Fibroblast of skin of right biceps (primary cell): ENCODE results near the gene OR12D1.
"Not testable (repeated sequence)": the region's sequence is repeated elsewhere in the genome, so short reads cannot be mapped to it uniquely, and the experiment has no call there.

Experiments
- DNase-seq: peaks from one replicate; pipeline ENCODE4 v3.0.0-alpha.2; 2013

The OR12D1 gene

DNA sequence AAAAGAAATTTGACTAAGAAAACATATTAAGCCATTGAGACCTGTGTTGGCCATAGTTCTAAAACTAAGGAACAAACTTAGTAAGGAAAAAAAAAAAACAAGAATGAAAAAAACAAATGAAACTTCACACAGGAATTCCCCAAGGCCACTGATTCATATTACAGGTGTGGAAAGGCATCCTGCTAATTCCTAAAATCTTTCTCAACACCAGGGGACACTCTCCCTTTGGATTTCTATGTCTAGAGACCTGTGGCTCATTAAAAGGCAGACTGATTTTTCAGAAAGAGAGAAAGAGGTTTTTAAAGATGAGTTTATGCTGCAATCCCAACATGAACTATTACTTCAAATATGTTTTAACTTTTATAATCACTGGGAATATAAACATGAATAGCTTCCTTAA lies at the start of gene OR12D1:
TSS of gene OR12D1 (plus strand) at position 341 of the 400 bp plus-strand sequence.
- DNase-seq, result no peak

DNA sequence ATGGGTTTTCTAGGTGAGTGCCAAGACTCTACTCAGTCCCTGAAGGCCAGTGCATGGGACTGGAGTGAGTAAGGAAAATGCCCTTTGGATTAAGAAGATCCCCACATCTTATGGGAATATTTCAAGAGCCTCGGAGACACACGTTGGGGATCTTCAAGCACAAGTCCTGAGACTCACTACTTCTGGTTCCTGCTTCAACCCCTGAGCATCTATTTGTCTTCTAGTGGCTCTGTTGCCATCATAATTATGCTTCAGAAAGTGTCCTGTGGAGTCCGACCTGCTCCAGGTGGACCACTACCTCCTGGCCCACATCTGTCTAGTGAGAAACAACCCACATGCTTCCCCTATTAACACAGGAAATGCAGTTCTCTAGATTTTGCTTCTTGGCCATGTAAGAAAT lies 46.0 kb upstream of the OR12D1 start, which contains the start of gene OR5V1:
TSS of gene OR5V1 (minus strand) at position 101 of the 400 bp plus-strand sequence. CDS start 12,670 bp downstream, outside the sequence.
- no peak for DNase-seq

DNA sequence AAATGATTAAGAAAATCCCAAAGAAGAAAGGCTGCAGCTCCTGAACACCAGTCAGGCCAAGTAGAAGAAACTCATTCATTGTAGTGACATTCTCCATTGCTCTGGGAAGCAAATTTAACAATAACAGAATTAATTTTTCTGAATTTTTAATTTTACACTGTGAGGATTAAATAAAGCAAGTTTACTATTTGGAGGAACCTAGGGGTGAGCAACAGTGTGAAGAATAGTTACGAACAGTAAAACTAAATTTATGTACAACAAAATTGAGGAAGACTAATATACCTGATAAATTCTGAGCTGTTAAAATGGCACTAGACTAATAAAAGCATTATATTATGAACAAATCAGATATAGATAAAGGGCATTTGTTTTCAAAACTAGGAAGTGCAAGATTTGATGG lies 39.5 kb upstream of the OR12D1 start, which contains the start of gene OR12D3:
TSS of gene OR12D3 (minus strand) at position 101 of the 400 bp plus-strand sequence. CDS start at position 97, 4 bp downstream.
- DNase-seq, result no peak

DNA sequence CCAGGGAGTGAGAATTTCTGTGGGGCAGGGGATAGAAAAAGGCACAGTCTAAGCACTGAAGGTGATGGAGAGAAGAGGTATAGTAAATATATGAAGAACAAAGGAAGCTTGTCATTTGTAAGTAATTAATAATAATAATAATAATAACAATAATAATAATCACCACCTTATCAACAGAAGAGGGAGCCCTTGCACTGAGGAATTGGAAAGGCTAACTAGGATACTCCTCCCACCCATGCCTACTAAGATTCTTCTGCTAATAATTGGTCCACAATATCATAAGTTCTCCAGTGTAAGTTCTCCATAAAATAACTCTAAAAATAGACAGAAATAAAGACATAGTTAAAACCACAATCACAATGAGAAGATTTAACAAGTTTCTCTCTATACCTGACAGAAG lies 38.7 kb upstream of the OR12D1 start:
- DNase-seq, result no peak

DNA sequence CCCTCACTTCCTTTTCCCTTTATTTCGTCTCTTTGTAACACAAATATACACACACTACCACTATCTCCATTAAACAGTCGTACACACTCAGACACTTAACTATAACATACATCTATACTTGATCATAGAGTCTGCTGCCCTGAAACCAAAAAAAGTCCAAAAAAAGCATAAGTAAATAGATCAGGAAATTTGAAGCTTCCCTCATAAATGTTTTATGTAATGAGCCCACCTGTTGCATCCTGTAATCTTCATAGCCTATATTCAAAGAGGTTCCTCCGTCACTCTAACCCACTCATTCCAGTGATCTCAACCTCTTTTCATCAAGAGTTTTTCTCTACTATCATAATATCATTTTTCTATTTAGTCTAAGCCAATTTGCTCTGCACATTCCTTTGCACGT lies 26.2 kb upstream of the OR12D1 start:
- DNase-seq, result no peak

DNA sequence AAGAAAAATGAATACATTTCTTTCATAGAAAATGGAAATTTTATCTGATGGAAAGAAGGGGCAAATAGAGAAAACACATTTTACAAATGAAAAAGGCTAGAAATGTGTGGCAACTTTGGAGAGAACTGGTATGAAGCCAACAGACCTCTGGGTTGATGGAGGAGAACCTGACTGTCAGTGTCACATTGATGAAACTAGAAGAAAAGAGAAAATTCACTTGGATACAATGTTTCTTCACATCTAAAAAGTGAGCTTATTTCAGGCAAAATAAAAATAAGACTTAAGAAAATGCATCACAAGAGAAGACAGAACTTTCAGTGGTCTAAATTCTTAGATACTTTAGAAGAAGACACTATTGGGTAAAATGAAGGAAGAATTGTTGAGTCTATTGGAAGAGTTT lies 19.4 kb upstream of the OR12D1 start, which contains the start of gene OR12D2:
TSS of gene OR12D2 (plus strand) at position 301 of the 400 bp plus-strand sequence. CDS start 1,069 bp downstream, outside the sequence.
- no peak for DNase-seq

DNA sequence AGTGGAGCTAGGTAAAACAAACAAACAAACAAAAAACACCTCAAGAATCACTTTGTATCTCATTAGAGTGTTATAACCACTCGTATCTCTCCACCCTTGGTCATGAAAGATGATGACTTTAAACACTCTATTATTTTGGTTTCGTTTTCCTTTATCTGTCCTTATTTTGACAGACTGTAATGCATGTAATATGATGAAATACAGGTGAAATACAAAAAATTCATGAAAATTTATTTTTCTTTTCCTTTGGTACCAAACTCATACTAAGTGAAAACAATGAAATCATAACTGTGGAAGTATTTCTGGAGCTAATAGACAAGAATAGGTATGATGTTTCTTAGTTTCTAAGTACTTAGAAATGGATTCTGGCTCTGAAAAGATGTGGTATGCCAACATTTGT lies 15.2 kb upstream of the OR12D1 start:
- no peak for DNase-seq

DNA sequence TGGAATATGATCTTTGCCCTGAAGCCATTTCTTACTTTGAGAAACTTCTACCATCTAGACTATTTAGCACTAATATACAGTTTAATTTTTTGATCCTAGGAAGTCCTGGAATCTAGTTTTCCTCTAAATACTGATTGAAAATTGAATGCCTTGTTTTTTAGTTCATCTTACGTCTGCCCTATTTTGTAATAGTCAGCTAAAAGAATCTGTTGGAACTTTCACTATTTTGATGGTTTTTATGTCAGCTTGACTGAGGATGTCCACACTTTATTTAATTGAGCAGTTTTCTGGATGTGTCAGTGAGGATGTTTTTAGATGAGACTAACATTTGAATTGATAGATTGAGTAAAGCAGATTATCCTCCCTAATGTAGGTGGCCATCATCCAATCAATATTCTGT lies 10.9 kb upstream of the OR12D1 start:
- no peak for DNase-seq

DNA sequence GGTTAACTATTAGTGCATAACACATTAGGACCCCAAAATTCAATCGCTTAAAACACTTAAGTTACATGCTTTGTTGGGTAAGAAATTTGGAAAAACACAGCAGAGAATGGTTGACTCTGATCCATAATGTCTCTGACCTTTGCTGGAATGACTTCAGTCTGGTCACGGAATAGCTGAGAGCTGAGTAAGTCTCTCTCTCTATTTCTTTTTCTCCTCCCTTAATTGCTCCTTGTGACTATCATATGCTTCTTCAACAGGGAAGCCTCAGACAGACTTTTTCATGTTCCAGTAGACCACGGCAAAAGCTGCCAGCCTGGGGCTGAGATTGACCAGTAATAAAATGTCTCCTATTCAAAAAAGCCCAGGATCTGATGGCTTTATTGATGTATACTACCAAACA lies 4.8 kb downstream of the OR12D1 start:
- no peak for DNase-seq

DNA sequence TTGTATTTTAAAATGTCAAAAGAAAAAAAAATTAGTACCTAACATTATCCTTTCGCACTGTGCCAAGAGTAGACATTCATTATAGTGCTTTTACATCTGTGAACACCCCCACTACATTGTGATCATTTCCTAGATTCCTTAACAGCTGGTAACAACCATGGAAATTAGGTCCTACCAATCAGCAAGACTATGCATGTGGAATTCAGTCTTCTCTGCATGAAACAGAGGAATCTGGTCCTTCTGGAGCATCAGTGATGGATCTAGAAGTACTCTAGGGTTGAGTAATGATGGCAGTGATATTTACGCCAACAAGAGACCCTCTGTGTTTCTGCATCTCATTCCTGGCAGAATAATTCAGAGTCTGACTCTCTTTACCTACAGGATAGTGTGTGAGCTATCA lies 9.4 kb downstream of the OR12D1 start:
- DNase-seq, result no peak

DNA sequence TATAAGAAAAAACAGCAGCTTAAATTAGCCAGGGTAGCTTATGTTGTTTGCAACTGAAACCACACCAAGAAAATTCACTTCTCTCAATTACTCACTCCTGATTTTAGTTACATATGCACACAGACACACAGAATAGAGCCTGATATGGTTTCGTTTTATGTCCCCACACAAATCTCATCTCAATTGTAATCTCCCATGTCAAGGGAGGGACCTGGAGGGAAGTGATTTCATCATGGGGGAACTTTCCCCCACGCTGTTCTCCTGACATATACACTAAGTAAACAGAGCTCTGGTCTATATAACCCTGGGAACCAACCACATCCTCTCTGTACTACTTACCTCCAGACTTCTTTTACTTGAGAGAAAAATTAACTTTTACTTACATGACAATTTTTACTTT lies 9.8 kb downstream of the OR12D1 start:
- DNase-seq, result no peak

DNA sequence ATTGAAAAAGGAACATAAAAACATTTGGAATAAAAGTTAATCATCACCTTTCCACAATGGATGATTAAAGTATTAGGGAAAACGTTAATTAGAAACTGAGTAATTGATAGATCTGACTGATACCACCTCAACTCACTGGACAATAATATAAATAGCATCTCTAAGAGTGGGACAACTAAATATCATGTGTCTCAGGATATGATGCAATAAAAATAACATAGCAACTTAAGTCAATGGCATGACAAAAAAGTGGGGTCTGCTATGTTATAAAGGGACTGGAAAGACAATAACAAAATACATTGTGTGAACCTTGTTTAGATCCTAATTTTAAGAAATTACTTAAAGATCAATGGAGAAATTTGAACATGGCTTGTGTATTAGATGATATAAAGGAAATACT lies 10.3 kb downstream of the OR12D1 start:
- DNase-seq, result no peak

DNA sequence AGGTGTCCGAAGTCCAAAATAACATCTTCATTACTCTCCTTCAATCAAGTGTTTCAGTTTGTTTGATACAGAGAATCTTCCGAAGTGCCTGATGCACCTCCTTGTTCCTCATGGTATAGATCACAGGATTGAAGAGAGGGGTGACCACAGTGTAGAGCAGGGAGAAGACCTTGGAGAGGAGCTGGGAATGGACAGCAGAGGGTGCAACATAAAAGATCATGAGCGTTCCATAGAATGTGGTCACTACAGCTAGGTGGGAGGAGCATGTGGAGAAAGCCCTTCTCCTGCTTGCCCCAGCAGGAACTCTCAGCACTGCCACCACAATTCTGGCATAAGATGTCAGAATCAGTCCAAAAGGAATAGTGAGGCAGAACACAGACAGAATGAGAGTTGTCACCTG lies 11.9 kb downstream of the OR12D1 start:
- DNase-seq, result no peak

DNA sequence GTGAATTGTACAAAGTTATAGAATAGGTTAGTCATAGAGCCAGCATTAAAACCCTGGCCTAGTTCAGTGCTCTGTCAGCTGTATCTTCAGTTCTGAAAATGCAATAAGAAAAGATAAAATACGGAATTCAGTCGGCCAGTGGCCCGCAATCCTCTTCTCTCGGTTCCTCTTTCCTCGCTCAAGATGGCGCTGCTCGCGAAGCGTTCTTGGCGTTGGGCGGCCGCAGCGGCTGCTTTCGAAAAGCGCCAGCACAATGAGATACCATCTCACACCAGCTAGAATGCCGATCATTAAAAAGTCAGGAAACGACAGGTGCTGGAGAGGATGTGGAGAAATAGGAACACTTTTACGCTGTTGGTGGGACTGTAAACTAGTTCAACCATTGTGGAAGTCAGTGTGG lies 22.0 kb downstream of the OR12D1 start:
- DNase-seq, result not testable (repeated sequence)

DNA sequence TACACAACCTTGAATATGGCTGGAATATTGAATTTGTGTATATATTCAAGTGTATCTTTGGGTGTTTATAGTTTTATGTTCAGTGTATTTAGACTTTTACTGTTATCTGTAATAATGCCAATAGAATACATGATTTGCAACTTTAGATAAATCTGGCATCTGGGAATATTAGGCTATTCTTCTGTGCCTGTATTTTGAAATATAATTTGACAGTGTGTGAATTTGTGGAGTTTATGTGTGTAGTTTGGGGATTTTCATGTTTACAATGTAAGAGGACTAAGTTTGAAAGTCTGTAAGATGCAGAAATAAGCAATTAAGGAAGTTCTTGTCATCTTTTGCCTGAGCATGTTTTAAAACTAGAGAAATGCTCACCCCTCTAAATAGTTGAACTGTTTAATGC lies 24.3 kb downstream of the OR12D1 start, which contains the start of gene OR10C1:
TSS of gene OR10C1 (plus strand) at position 301 of the 400 bp plus-strand sequence. CDS start 710 bp downstream, outside the sequence.
- no peak for DNase-seq

DNA sequence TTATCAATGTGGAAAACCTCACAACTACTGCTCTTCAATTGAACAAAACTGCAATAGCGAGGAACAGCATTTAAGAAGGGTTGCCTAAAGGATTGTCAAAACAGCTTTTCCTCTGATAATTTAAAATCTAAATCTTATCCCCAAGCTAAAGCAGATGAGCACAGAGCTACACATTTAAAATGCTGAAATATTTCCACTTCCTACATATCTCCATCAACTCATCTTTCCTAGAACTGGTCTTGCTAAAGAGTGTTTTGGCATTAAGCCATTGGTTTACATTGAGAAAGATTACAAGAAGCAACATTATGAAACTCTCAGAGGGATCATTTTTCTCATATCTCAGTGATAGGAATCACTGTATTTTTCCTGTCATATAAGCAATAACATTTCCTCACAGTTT lies 28.0 kb downstream of the OR12D1 start:
- no peak for DNase-seq

DNA sequence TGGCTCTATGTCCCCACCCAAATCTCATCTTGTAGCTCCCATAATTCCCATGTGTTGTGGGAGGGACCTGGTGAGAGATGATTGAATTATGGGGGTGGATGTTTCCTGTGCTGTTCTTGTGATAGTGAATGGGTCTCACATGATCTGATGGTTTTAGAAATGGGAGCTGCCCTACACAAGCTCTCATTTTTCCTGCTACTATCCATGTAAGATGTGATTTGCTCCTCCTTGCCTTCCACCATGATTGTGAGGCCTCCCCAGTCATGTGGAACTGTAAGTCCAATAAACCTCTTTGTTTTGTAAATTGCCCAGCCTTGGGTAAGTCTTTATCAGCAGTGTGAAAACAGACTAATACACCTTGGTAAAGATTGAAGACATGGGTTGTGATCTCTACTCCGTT lies 29.3 kb downstream of the OR12D1 start:
- DNase-seq, result not testable (repeated sequence)

DNA sequence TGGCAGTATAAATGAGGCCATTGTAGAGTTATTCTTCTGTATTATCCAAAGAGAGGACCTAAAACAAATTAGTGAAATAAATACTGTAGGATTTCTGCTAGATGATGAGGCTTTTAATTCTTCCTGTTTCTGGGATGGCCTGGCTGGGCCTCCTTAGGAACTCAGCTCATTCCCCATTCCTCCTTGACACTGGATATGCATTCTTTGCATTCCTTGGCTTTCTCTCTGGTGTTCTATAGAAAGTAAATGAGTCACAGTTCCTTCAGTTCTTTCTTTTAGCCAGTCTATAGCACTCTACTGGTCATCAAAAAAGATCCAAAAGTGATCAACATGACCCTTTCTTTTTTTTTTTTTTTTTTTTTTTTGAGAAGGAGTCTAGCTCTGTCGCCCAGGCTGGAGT lies 32.9 kb downstream of the OR12D1 start:
- DNase-seq, result no peak

DNA sequence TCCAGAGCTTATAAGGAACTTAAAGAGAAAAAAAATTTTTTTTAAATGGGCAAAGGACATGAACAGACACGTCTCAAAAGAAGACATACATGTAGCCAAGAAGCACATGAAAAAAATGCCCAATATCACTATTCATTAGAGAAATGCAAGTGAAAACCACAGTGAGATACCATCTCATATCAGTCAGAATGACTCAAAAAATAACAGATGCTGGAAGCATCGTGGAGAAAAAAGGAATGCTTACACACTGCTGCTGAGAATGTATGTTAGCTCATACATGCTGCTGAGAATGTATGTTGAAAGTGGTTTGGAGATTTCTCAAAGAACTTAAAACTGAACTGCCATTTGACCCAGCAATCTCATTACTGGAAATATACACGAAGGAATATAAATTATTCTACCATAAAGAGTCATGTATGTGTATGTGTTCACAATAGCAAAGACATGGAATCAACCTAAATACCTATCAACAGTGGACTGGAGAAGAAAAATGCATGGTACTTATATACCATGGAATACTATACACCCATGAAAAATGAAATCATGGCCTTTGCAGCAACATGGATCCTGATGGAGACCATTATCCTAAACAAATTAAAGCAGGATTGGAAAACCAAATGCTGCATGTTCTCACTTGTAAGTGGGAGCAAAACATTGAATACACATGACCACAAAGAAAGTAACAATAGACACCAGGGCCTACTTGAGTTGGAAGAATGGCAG lies 36.9 kb downstream of the OR12D1 start:
- no peak for DNase-seq

DNA sequence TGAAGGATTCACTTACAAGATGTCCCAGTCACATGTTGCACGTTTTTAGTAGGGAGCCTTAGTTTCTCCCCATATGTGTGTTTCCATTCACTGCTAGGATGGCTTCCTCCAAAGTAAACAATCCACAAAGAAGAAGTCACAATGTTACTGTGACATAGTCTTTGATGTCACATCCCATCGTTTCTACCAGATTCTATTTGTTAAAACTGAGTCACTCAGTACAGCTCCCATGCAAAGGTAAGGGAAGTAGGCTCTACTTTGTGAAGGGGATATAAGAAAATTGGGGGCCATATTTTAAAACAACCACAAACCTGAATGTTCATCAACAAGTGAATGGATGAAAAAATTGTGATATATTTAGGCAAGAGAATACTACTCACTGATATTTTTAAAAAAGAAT lies 42.2 kb downstream of the OR12D1 start, which contains the start of the genes OR11A1 and OR2H1:
TSS of gene OR11A1 (minus strand) at position 101 of the 400 bp plus-strand sequence. CDS start 29,430 bp downstream, outside the sequence.
TSS of gene OR2H1 (plus strand) at position 185 of the 400 bp plus-strand sequence. CDS start 4,615 bp downstream, outside the sequence.
- DNase-seq, result no peak

DNA sequence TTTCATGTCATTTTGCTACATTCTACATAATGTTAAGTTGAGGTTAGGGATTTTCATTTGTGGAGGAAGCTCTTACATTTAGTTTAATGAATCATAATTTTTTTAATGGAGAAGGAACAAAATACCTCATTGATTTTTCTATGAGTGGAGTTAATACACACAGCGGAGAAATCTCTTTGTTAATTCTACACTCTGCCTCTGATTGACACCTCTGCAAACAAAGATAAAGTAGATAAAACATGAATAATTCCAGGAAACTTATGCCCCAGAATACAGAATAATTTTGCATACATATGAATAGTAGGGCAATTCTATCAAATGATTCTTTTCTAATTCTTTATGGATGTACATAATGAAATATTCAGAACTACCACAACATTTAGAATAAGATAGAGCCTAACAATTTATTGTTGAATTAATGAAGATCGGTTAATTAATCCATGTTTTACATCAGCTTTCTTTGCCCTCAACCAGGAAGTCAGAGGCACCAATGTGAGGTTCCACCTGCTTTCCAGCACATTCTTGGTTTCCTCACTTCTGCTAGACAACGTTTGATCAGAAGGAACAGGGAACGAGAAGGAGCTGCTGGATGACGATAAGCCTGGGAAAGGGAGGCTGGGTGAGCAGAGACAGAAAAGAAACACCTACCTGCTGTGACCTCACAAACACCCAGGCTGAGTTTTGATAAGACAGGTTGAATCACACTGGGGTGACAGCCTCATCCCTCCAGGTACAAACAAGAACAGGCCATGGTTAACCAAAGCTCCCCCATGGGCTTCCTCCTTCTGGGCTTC lies 46.5 kb downstream of the OR12D1 start:
- no peak for DNase-seq

DNA sequence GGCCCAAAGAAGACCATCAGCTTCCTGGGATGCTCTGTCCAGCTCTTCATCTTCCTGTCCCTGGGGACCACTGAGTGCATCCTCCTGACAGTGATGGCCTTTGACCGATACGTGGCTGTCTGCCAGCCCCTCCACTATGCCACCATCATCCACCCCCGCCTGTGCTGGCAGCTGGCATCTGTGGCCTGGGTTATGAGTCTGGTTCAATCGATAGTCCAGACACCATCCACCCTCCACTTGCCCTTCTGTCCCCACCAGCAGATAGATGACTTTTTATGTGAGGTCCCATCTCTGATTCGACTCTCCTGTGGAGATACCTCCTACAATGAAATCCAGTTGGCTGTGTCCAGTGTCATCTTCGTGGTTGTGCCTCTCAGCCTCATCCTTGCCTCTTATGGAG lies 47.3 kb downstream of the OR12D1 start:
- no peak for DNase-seq

DNA sequence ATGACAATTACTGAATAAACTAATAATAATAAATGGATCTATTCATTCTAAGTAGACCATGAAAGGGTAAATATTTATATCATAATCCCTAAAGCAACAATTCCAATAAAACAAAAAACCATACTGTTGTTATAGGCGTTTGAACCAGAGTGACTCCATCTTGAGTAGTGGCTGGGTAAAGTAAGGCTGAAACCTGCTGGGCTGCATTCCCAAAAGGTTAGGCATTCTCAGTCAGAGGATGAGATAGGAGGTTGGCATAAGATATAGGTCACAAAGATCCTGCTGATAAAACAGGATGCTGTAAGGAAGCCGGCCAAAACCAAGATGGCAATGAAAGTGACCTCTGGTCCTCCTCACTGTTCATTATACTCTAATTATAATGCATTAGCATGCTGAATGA lies 50.6 kb downstream of the OR12D1 start:
- DNase-seq, result no peak

DNA sequence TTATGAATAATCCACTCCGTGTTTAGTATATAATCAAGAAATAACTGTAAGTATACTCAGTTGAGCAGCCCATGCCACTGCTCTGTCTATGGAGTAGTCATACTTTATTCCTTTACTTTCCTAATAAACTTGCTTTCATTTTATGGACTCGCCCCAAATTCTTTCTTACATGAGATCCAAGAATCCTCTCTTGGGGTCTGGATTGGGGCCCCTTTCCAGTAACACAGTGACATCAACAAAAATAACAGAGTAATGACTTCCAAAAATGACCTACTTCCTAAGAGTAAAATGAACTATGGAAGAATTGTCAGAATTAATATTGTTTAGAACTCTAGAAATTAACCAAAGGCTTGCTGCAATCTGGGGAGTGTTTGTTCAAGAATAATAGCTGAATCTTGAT lies 51.1 kb downstream of the OR12D1 start:
- no peak for DNase-seq
